Left ventricle myocardium inferior (tissue), 1 donor: ENCODE measurements around the gene KCNE1. TPM values are rescaled to one million over a fixed set of nuclear protein-coding genes. Genes with fewer than 3 reads are reported as not detected.

ENCODE experiments used
- DNase-seq: peaks from one replicate; pipeline ENCODE4 v3.0.0-alpha.2; 2020
- H3K27ac ChIP-seq: fragments of 200-600 bp; replicated peaks from 2 replicates; pipeline ENCODE4 v1.8.0; 2021
- H3K27me3 ChIP-seq: fragments of 200-600 bp; 2 replicates; pipeline ENCODE4 v1.8.0; 2021; ENCODE audit warnings: low read depth
- H3K36me3 ChIP-seq: fragments of 200-600 bp; 2 replicates; pipeline ENCODE4 v1.8.0; 2021
- H3K4me1 ChIP-seq: fragments of 200-600 bp; 2 replicates; pipeline ENCODE4 v1.8.0; 2021
- H3K4me3 ChIP-seq: fragments of 200-600 bp; 2 replicates; pipeline ENCODE4 v1.8.0; 2021; ENCODE audit warnings: mild to moderate bottlenecking, moderate library complexity
- H3K9me3 ChIP-seq: fragments of 200-600 bp; replicated peaks from 2 replicates; pipeline ENCODE4 v1.8.0; 2021
- CTCF ChIP-seq: fragments of 200-600 bp; IDR thresholded peaks from 2 replicates; pipeline ENCODE4 v1.8.0; 2021; ENCODE audit warnings: antibody characterized with exemption, mild to moderate bottlenecking, borderline replicate concordance
- intact Hi-C: fragments of 100-400 bp; cut with micrococcal nuclease; formaldehyde crosslinking; loops from one replicate; pipeline ENCODE4 v1.11.0; 2022
- total RNA-seq: library from RNA; stranded (reverse); fragmentation: NEBNext Ultra II Directional; extraction: Animal tissue kit (Norgen Biotek cat#: 25700); gene quantifications from one replicate; pipeline ENCODE4 v1.2.1, GENCODE V29; 2021
- donor health status: DM: no; HTN: yes; CAD: no; lungs with severe emphysema.

Gene KCNE1
- total RNA-seq, 1 donor from 2014 or later: 4.8 TPM

- no peak overlapping the region for H3K4me3 ChIP-seq
- no peak overlapping the region for H3K27ac ChIP-seq
- no peaks in the 10 kb centered on the region for H3K36me3 ChIP-seq
- H3K9me3 ChIP-seq: no peaks in the 10 kb centered on the region
- H3K27me3 ChIP-seq: no peaks in the 10 kb centered on the region
- H3K4me1 ChIP-seq: peaks cover 44% of the 10 kb centered on the region
- no peak for TF ChIP-seq CTCF
- intact Hi-C loops: no loop called here
- no peak for DNase-seq
These were observed 22.5 kb upstream of the KCNE1 start for GRCh38 chr21:34534522-34534921.

GRCh38 chr21:34533938-34534337, 21.9 kb upstream of the KCNE1 start:
- no peaks in the 10 kb centered on the region for H3K27me3 ChIP-seq
- peaks cover 44% of the 10 kb centered on the region for H3K4me1 ChIP-seq
- no peaks in the 10 kb centered on the region for H3K36me3 ChIP-seq
- no peaks in the 10 kb centered on the region for H3K9me3 ChIP-seq
- intact Hi-C loops: no loop called here
- DNase-seq: no peak
- no peak overlapping the region for H3K4me3 ChIP-seq
- no peak overlapping the region for H3K27ac ChIP-seq
- TF ChIP-seq CTCF: no peak

GRCh38 chr21:34531399-34531798, 19.4 kb upstream of the KCNE1 start:
- Histone ChIP-seq H3K4me3 (no peak overlapping the region), H3K27me3 (no peaks in the 10 kb centered on the region), H3K4me1 (peaks cover 50% of the 10 kb centered on the region), H3K9me3 (peaks cover 8% of the 10 kb centered on the region), H3K27ac (peak overlapping the region; percentile 67), H3K36me3 (no peaks in the 10 kb centered on the region)
- intact Hi-C loops: no loop called here
- no peak for DNase-seq
- no peak for TF ChIP-seq CTCF

- H3K9me3 ChIP-seq: peaks cover 8% of the 10 kb centered on the region
These were observed 18.3 kb upstream of the KCNE1 start for GRCh38 chr21:34530261-34530660.

GRCh38 chr21:34528131-34528561, 16.1 kb upstream of the KCNE1 start:
- no peak for DNase-seq
- Histone ChIP-seq H3K4me3 (no peak overlapping the region), H3K27me3 (no peaks in the 10 kb centered on the region), H3K27ac (peak overlapping the region; percentile 86), H3K4me1 (peaks cover 68% of the 10 kb centered on the region), H3K36me3 (peaks cover under 1% of the 10 kb centered on the region), H3K9me3 (peaks cover 8% of the 10 kb centered on the region)
- intact Hi-C loops: no loop called here
- TF ChIP-seq CTCF: no peak

More at GRCh38 chr21:34530261-34530660, 18.3 kb upstream of the KCNE1 start:
- TF ChIP-seq CTCF: no peak
- H3K27me3 ChIP-seq: no peaks in the 10 kb centered on the region
- no peaks in the 10 kb centered on the region for H3K36me3 ChIP-seq
- peaks cover 56% of the 10 kb centered on the region for H3K4me1 ChIP-seq
- peak overlapping the region; percentile 18 for H3K27ac ChIP-seq
- DNase-seq: no peak
- H3K4me3 ChIP-seq: no peak overlapping the region
- intact Hi-C loops: no loop called here
